Spleen (tissue), 7 donors: ENCODE measurements around the gene RAD51D.

Experiments used
- POLR2A ChIP-seq, 3 donors: fragments of 450-650 bp; IDR thresholded peaks; one replicate each; pipeline ENCODE4 v1.5.1; 2017; ENCODE audit warnings: antibody characterized with exemption in 3 of 3, mild to moderate bottlenecking in 1 of 3
- TF ChIP-seq, protein P1 (sequence below), 11 experiments: fragments of 200-600 bp in 7 of 11; fragments of 450-650 bp in 4 of 11; sonication (generic) in 4 of 11; IDR thresholded peaks in 8 of 11; conservative IDR thresholded peaks in 3 of 11; 1 replicate in 7 of 11; 2 replicates in 4 of 11; pipeline versions ENCODE4 v1.4.0 to v1.8.0; 2016 to 2021; ENCODE audit warnings: antibody characterized with exemption in 11 of 11, inconsistent platforms in 4 of 11, mild to moderate bottlenecking in 1 of 11
- donor health status: DM: no; HTN: no; CAD: no; lungs with moderate emphysema.
- donor health status: DM: no; HTN: no; CAD: no.
- donor health status: DM: no; HTN: no; CAD: no.

- TF ChIP-seq, protein P1, sequence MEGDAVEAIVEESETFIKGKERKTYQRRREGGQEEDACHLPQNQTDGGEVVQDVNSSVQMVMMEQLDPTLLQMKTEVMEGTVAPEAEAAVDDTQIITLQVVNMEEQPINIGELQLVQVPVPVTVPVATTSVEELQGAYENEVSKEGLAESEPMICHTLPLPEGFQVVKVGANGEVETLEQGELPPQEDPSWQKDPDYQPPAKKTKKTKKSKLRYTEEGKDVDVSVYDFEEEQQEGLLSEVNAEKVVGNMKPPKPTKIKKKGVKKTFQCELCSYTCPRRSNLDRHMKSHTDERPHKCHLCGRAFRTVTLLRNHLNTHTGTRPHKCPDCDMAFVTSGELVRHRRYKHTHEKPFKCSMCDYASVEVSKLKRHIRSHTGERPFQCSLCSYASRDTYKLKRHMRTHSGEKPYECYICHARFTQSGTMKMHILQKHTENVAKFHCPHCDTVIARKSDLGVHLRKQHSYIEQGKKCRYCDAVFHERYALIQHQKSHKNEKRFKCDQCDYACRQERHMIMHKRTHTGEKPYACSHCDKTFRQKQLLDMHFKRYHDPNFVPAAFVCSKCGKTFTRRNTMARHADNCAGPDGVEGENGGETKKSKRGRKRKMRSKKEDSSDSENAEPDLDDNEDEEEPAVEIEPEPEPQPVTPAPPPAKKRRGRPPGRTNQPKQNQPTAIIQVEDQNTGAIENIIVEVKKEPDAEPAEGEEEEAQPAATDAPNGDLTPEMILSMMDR (IDR thresholded peaks at IDR 0.05 in 8 of 11, conservative IDR thresholded peaks at IDR 0.05 in 3 of 11): no peak
- no peak for TF ChIP-seq POLR2A (IDR thresholded peaks at IDR 0.05)
These were observed 51.4 kb downstream of the RAD51D start for GRCh38 chr17:35068249-35068648.
